Spleen (tissue), 3 donors: Measurements from ENCODE around the gene SCARB1.

Source experiments
- POLR2A ChIP-seq, 3 donors: fragments of 450-650 bp; IDR thresholded peaks; one replicate each; pipeline ENCODE4 v1.5.1; 2017; ENCODE audit warnings: antibody characterized with exemption in 3 of 3, mild to moderate bottlenecking in 1 of 3
- POLR2AphosphoS5 ChIP-seq, 3 donors: sonication (generic); formaldehyde crosslinking; IDR thresholded peaks; one replicate each; pipeline ENCODE4 v1.5.1; 2017; ENCODE audit warnings: antibody characterized with exemption in 3 of 3

DNA sequence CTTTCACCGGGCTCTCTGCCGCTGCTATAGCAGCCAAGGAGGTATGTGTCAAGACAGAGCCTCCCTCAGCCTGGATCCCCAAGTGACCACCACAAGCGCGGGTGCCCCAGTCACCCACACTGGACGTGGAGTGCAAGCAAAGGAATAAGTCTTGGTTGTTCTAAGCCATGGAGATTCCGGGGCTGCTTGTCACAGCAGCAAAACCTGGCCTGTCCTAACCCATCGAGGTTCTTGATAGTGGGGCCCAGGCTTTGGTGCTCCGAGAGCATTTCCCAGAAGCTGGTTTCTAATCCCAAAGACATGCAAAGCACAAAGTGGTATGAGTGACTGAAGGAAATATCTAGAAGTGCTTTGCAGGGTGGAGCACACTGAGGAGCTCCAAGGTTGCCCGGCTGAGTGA lies 51.3 kb downstream of the SCARB1 start:
- TF ChIP-seq POLR2A (IDR thresholded peaks at IDR 0.05) = no peak
- TF ChIP-seq POLR2AphosphoS5 (IDR thresholded peaks at IDR 0.05) = no peak
